B cell (primary cell): ENCODE data around the gene DCAF6. TPM values are rescaled to one million over a fixed set of nuclear protein-coding genes. Genes with fewer than 3 reads are reported as not detected.

Experiments used
- ATAC-seq: fragments of 200-7000 bp; cut with Tn5 transposase; one replicate; pipeline ENCODE4 v1.10.0; 2021; ENCODE audit warnings: low read depth, mild to moderate bottlenecking, moderate number of reproducible peaks, moderate library complexity
- CTCF ChIA-PET: fragments of 350-600 bp; sonication (Branson Sonifier 250); formaldehyde crosslinking; loops from one replicate; lab custom pipeline; 2021; ENCODE audit warnings: antibody characterized with exemption, inconsistent platforms; lab: Charles Lee
- POLR2A ChIA-PET: fragments of 350-600 bp; sonication (Branson Sonifier 250); formaldehyde crosslinking; loops from one replicate; lab custom pipeline; 2021; ENCODE audit warnings: antibody characterized with exemption; lab: Charles Lee
- DNase-seq: peaks from one replicate; pipeline ENCODE4 v3.0.0; 2013
- H2AFZ ChIP-seq: 2 replicates; pipeline ENCODE4 v1.6.1; 2012; ENCODE audit warnings: mild to moderate bottlenecking, low read depth, low read length; ENCODE audit not compliant: insufficient read depth, poor library complexity, severe bottlenecking
- H3K27ac ChIP-seq, 2 donors: 1 replicate in 1 of 2; 2 replicates in 1 of 2; pipeline ENCODE4 v1.5.1; 2012 to 2013; ENCODE audit warnings: low read length in 2 of 2, mild to moderate bottlenecking in 2 of 2, moderate library complexity in 1 of 2
- H3K27me3 ChIP-seq, 4 experiments: fragments of 200-600 bp in 1 of 4; sonication (generic) in 1 of 4; replicated peaks in 1 of 4; 1 replicate in 2 of 4; 2 replicates in 2 of 4; pipeline versions ENCODE4 v1.6.1 to v1.7.0; 2013 to 2016; ENCODE audit warnings: low read length in 3 of 4, mild to moderate bottlenecking in 2 of 4, mixed read lengths in 1 of 4, moderate library complexity in 1 of 4; ENCODE audit not compliant: insufficient read depth in 4 of 4, control insufficient read depth in 3 of 4; ENCODE audit errors: control extremely low read depth in 1 of 4
- H3K36me3 ChIP-seq, 2 experiments: replicated peaks in 1 of 2; 1 replicate in 1 of 2; 2 replicates in 1 of 2; pipeline versions ENCODE4 v1.6.1 to v1.7.1; 2013; ENCODE audit warnings: low read length in 1 of 2; ENCODE audit not compliant: insufficient read depth in 2 of 2, control insufficient read depth in 1 of 2; ENCODE audit errors: control extremely low read depth in 1 of 2, extremely low read depth in 1 of 2
- H3K4me1 ChIP-seq, 2 donors: fragments of 200-600 bp in 1 of 2; sonication (generic) in 1 of 2; 1 replicate in 1 of 2; 2 replicates in 1 of 2; pipeline versions ENCODE4 v1.5.1 to v1.6.1; 2013 to 2017; ENCODE audit warnings: low read length in 2 of 2; ENCODE audit not compliant: control insufficient read depth in 2 of 2, insufficient read depth in 2 of 2
- H3K4me2 ChIP-seq: replicated peaks from 2 replicates; pipeline ENCODE3; 2012; ENCODE audit warnings: mild to moderate bottlenecking, low read depth, low read length; ENCODE audit not compliant: poor library complexity, severe bottlenecking
- H3K4me3 ChIP-seq, 5 experiments: fragments of 200-600 bp in 1 of 5; sonication (generic) in 1 of 5; 1 replicate in 3 of 5; 2 replicates in 2 of 5; pipeline versions ENCODE4 v1.5.1 to v1.7.0; 2011 to 2016; ENCODE audit warnings: low read length in 4 of 5, mild to moderate bottlenecking in 4 of 5, low read depth in 2 of 5, control low read depth in 1 of 5, moderate library complexity in 1 of 5; ENCODE audit not compliant: insufficient read depth in 1 of 5; ENCODE audit errors: control extremely low read depth in 1 of 5, extremely low read depth in 1 of 5
- H3K79me2 ChIP-seq: fragments of 200-600 bp; sonication (generic); one replicate; pipeline ENCODE4 v1.6.0; 2016; ENCODE audit warnings: low read length; ENCODE audit not compliant: control insufficient read depth, insufficient read depth
- H3K9ac ChIP-seq: fragments of 200-600 bp; sonication (generic); 2 replicates; pipeline ENCODE4 v1.6.1; 2017; ENCODE audit warnings: mild to moderate bottlenecking, low read length, moderate library complexity
- H3K9me3 ChIP-seq, 3 donors: one replicate each; pipeline versions ENCODE4 v1.6.1 to v1.7.1; 2013; ENCODE audit warnings: low read length in 2 of 3; ENCODE audit not compliant: control insufficient read depth in 2 of 3, insufficient read depth in 1 of 3; ENCODE audit errors: control extremely low read depth in 1 of 3
- H4K20me1 ChIP-seq: 2 replicates; pipeline ENCODE4 v1.6.0; 2012; ENCODE audit warnings: mild to moderate bottlenecking, low read length; ENCODE audit not compliant: insufficient read depth, control insufficient read depth, poor library complexity, severe bottlenecking
- H3K27ac Mint-ChIP-seq: one replicate; pipeline ENCODE4 v1.8.0; 2021; ENCODE audit warnings: mixed read lengths
- H3K27me3 Mint-ChIP-seq: one replicate; pipeline ENCODE4 v1.8.0; 2021; ENCODE audit warnings: mixed read lengths
- H3K4me1 Mint-ChIP-seq: one replicate; pipeline ENCODE4 v1.8.0; 2021; ENCODE audit warnings: mixed read lengths
- H3K4me3 Mint-ChIP-seq: one replicate; pipeline ENCODE4 v1.8.0; 2021; ENCODE audit warnings: mixed read lengths
- H3K9me3 Mint-ChIP-seq: one replicate; pipeline ENCODE4 v1.8.0; 2022; ENCODE audit warnings: mixed read lengths; ENCODE audit not compliant: insufficient read depth
- CTCF ChIP-seq: fragments of 200-600 bp; IDR thresholded peaks from one replicate; pipeline ENCODE4 v1.8.0; 2022; ENCODE audit warnings: antibody characterized with exemption, mild to moderate bottlenecking
- EZH2 ChIP-seq: IDR thresholded peaks from 2 replicates; pipeline ENCODE4 v1.6.1; 2012; ENCODE audit warnings: borderline replicate concordance, low read depth, mild to moderate bottlenecking, moderate library complexity, low read length; ENCODE audit not compliant: insufficient read depth, poor library complexity, severe bottlenecking
- WGBS: methylation state at CpG from one replicate; pipeline ENCODE4 v1.1.5; 2013; ENCODE audit warnings: missing lambda C conversion rate; ENCODE audit not compliant: insufficient coverage; 5-methylcytosine and 5-hydroxymethylcytosine counted together
- intact Hi-C: fragments of 100-400 bp; cut with micrococcal nuclease; formaldehyde crosslinking; loops from one replicate; pipeline ENCODE4 v1.10.0; 2022
- polyA plus RNA-seq: library from polyadenylated mRNA; depleted of rRNA; stranded (reverse); fragments of >200 nt; gene quantifications from 2 replicates; pipeline ENCODE4 v1.2.3, GENCODE V29; 2012
- total RNA-seq, 2 donors: library from RNA; stranded (reverse); fragments of 120-200 nt in 1 of 2; gene quantifications; 1 replicate in 1 of 2; 2 replicates in 1 of 2; pipeline versions ENCODE4 v1.2.3 to v1.2.4, GENCODE V29; 2013 to 2022

The DCAF6 gene
- total and polyA plus RNA-seq, 2 donors (not counting 1 experiment from before 2014, with no cell fraction given) = 17.5 to 40.4 TPM

- Histone ChIP-seq H2AFZ (no peak overlapping the region), H3K4me2 (no peak overlapping the region), H3K79me2 (no peaks in the 10 kb centered on the region), H3K36me3 (peaks cover 10 to 26% of the 10 kb centered on the region in 2 experiments), H4K20me1 (no peaks in the 10 kb centered on the region), H3K27ac (no peak overlapping the region), H3K4me3 (no peak overlapping the region), H3K9ac (no peak overlapping the region), H3K27me3 (no peaks in the 10 kb centered on the region), H3K4me1 (no peaks in the 10 kb centered on the region), H3K9me3 (no peaks in the 10 kb centered on the region)
- intact Hi-C loops = no loop called here
- Mint-ChIP-seq H3K4me3 (no peak overlapping the region), H3K27me3 (no peaks in the 10 kb centered on the region), H3K27ac (no peak overlapping the region), H3K9me3 (no peaks in the 10 kb centered on the region), H3K4me1 (no peaks in the 10 kb centered on the region)
- ATAC-seq = no peak
- ChIA-PET CTCF (no interaction called here), POLR2A (no interaction called here)
- DNase-seq = no peak
- no CpG with 5 or more reads among the region's 1 CpG for WGBS
- TF ChIP-seq CTCF = no peak
- no peak for TF ChIP-seq EZH2
Measured at GRCh38 chr1:168045311-168045710, 108.8 kb downstream of the DCAF6 start.

DNA sequence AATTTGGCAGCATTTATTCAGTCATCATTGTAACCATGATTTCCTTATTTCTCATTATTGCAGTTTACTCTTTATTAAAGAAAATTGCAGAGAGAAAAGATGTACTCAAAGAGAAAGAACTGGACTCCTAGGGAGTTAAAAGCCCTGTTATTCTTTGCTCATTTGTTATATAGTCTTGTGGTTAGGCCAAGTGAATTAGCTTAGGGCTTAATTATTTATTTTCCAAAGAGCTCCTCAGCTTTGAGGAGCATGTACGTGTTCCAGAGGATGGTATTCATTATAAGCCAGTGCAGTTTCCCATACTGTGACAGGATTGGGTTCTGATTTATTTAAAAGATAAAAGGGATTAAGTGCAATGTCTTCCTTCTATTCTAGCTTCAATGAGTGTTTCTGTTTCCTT lies 113.8 kb downstream of the DCAF6 start:
- no peaks in the 10 kb centered on the region for H3K27me3 ChIP-seq
- ChIA-PET CTCF (no interaction called here), POLR2A (no interaction called here)
- no peak for DNase-seq
- peaks cover 0 to 13% of the 10 kb centered on the region in 2 experiments for H3K36me3 ChIP-seq
- no peak overlapping the region for H3K4me2 ChIP-seq
- H4K20me1 ChIP-seq = no peaks in the 10 kb centered on the region
- H3K4me3 ChIP-seq = no peak overlapping the region
- no peak for TF ChIP-seq EZH2
- TF ChIP-seq CTCF = no peak
- H3K4me1 ChIP-seq = peaks cover 7% of the 10 kb centered on the region in 2 donors
- Mint-ChIP-seq H3K27me3 (no peaks in the 10 kb centered on the region), H3K27ac (no peak overlapping the region), H3K4me1 (peaks cover 4% of the 10 kb centered on the region), H3K4me3 (no peak overlapping the region), H3K9me3 (no peaks in the 10 kb centered on the region)
- ATAC-seq = no peak
- no peak overlapping the region for H3K27ac ChIP-seq
- H2AFZ ChIP-seq = no peak overlapping the region
- no peaks in the 10 kb centered on the region for H3K9me3 ChIP-seq
- no CpG with 5 or more reads among the region's 1 CpG for WGBS
- H3K9ac ChIP-seq = no peak overlapping the region
- no peaks in the 10 kb centered on the region for H3K79me2 ChIP-seq
- intact Hi-C loops = no loop called here
